Neural cell (in vitro differentiated cells): ENCODE results near the gene PBX1. TPM values are rescaled to one million over a fixed set of nuclear protein-coding genes. Genes with fewer than 3 reads are reported as not detected.

ENCODE experiments used
- H2AFZ ChIP-seq: fragments of 200-600, 300-800 bp; sonication (generic), shearing (Covaris generic); 2 replicates; pipeline ENCODE4 v1.6.0; 2014; ENCODE audit warnings: low read depth, mild to moderate bottlenecking, antibody characterized with exemption, low read length, moderate library complexity
- H3F3A ChIP-seq: fragments of 200-600 bp; shearing (Covaris generic); 2 replicates; pipeline ENCODE4 v1.6.1; 2016; ENCODE audit warnings: mild to moderate bottlenecking, moderate library complexity, mixed read lengths, antibody characterized with exemption, low read length; ENCODE audit not compliant: insufficient read depth, poor library complexity, severe bottlenecking
- H3K27ac ChIP-seq: fragments of 200-600, 300-800 bp; sonication (generic), shearing (Covaris generic); 2 replicates; pipeline ENCODE4 v1.5.1; 2014; ENCODE audit warnings: mild to moderate bottlenecking, low read length, moderate library complexity
- H3K27me3 ChIP-seq: fragments of 300-800, 200-600 bp; sonication (generic), shearing (Covaris generic); 2 replicates; pipeline ENCODE4 v1.6.0; 2014; ENCODE audit warnings: mild to moderate bottlenecking, low read depth, low read length, moderate library complexity; ENCODE audit not compliant: insufficient read depth
- H3K36me3 ChIP-seq: fragments of 300-800, 200-600 bp; sonication (generic), shearing (Covaris generic); 2 replicates; pipeline ENCODE4 v1.5.1; 2014; ENCODE audit warnings: mild to moderate bottlenecking, antibody characterized with exemption, low read length, moderate library complexity; ENCODE audit not compliant: insufficient read depth
- H3K4me2 ChIP-seq: fragments of 300-800, 200-600 bp; sonication (generic), shearing (Covaris generic); 2 replicates; pipeline ENCODE4 v1.6.0; 2014; ENCODE audit warnings: mild to moderate bottlenecking, low read length
- H3K4me3 ChIP-seq: fragments of 300-800, 200-600 bp; sonication (generic), shearing (Covaris generic); 2 replicates; pipeline ENCODE4 v1.5.1; 2014; ENCODE audit warnings: mild to moderate bottlenecking, low read length, moderate library complexity
- H3K79me2 ChIP-seq: fragments of 200-600 bp; shearing (Covaris generic); replicated peaks from 2 replicates; pipeline ENCODE4 v1.6.0; 2014; ENCODE audit warnings: mild to moderate bottlenecking, low read length, moderate library complexity; ENCODE audit not compliant: insufficient read depth
- H3K9ac ChIP-seq: fragments of 300-800, 200-600 bp; sonication (generic), shearing (Covaris generic); 2 replicates; pipeline ENCODE4 v1.6.1; 2016; ENCODE audit warnings: mild to moderate bottlenecking, low read length, mixed read lengths
- H3K9me2 ChIP-seq: fragments of 200-600 bp; shearing (Covaris generic); 2 replicates; pipeline ENCODE4 v1.6.1; 2016; ENCODE audit warnings: mild to moderate bottlenecking, low read length, mixed read lengths; ENCODE audit not compliant: insufficient read depth
- H3K9me3 ChIP-seq: fragments of 200-600, 300-800 bp; sonication (generic), shearing (Covaris generic); 2 replicates; pipeline ENCODE4 v1.6.1; 2016; ENCODE audit warnings: mild to moderate bottlenecking, mixed run types, low read length, moderate library complexity, mixed read lengths
- H4K20me1 ChIP-seq: fragments of 200-600 bp; shearing (Covaris generic); 2 replicates; pipeline ENCODE4 v1.6.1; 2016; ENCODE audit warnings: mild to moderate bottlenecking, mixed run types; ENCODE audit not compliant: insufficient read depth
- CTCF ChIP-seq: fragments of 450-650 bp; IDR thresholded peaks from 2 replicates; pipeline ENCODE4 v1.5.1; 2014; ENCODE audit warnings: antibody characterized with exemption, mild to moderate bottlenecking, moderate library complexity; ENCODE audit not compliant: poor library complexity, severe bottlenecking
- EP300 ChIP-seq: fragments of 450-650 bp; conservative IDR thresholded peaks from 2 replicates; pipeline ENCODE4 v1.6.1; 2014; ENCODE audit warnings: antibody characterized with exemption, mild to moderate bottlenecking, moderate library complexity; ENCODE audit not compliant: poor library complexity, severe bottlenecking
- EZH2 ChIP-seq: fragments of 200-600, 300-800 bp; shearing (Covaris generic), sonication (generic); IDR thresholded peaks from 2 replicates; pipeline ENCODE4 v1.6.1; 2014; ENCODE audit warnings: antibody characterized with exemption, low read length, borderline replicate concordance, mild to moderate bottlenecking; ENCODE audit not compliant: insufficient read depth, poor library complexity, severe bottlenecking
- MXI1 ChIP-seq: fragments of 450-650 bp; conservative IDR thresholded peaks from 2 replicates; pipeline ENCODE4 v1.6.1; 2014; ENCODE audit warnings: antibody characterized with exemption, mild to moderate bottlenecking; ENCODE audit not compliant: poor library complexity, severe bottlenecking
- POLR2AphosphoS5 ChIP-seq: IDR thresholded peaks from 2 replicates; pipeline ENCODE4 v1.6.1; 2012
- RAD21 ChIP-seq: fragments of 450-650 bp; conservative IDR thresholded peaks from 2 replicates; pipeline ENCODE4 v1.6.1; 2014; ENCODE audit warnings: antibody characterized with exemption, mild to moderate bottlenecking, moderate library complexity
- REST ChIP-seq: IDR thresholded peaks from 2 replicates; pipeline ENCODE4 v1.6.1; 2012; ENCODE audit warnings: borderline replicate concordance
- SMC3 ChIP-seq: fragments of 450-650 bp; conservative IDR thresholded peaks from 2 replicates; pipeline ENCODE4 v1.6.1; 2014; ENCODE audit warnings: antibody characterized with exemption, mild to moderate bottlenecking, moderate library complexity; ENCODE audit not compliant: poor library complexity
- TAF1 ChIP-seq: IDR thresholded peaks from 2 replicates; pipeline ENCODE4 v1.6.1; 2012; ENCODE audit warnings: low read depth
- polyA plus RNA-seq: library from polyadenylated mRNA; depleted of rRNA; stranded (reverse); fragments of >200 nt; gene quantifications from 2 replicates; pipeline ENCODE4 v1.2.3, GENCODE V29; 2014

PBX1 gene
- polyA plus RNA-seq, 1 donor from 2014 or later: 42.4 TPM

- H3K27me3 ChIP-seq: no peaks in the 10 kb centered on the region
- peaks cover 91% of the 10 kb centered on the region for H3K79me2 ChIP-seq
- H4K20me1 ChIP-seq: no peaks in the 10 kb centered on the region
- no peaks in the 10 kb centered on the region for H3K9me2 ChIP-seq
- no peak overlapping the region for H3K4me2 ChIP-seq
- H2AFZ ChIP-seq: no peak overlapping the region
- H3K9ac ChIP-seq: no peak overlapping the region
- no peaks in the 10 kb centered on the region for H3K9me3 ChIP-seq
- H3K27ac ChIP-seq: no peak overlapping the region
- no peaks in the 10 kb centered on the region for H3K36me3 ChIP-seq
- H3K4me3 ChIP-seq: no peak overlapping the region
- TF ChIP-seq EZH2 (no peak), MXI1 (no peak), CTCF (no peak), REST (no peak), RAD21 (no peak), TAF1 (no peak), POLR2AphosphoS5 (no peak), SMC3 (no peak), EP300 (no peak)
- no peaks in the 10 kb centered on the region for H3F3A ChIP-seq
Observed at GRCh38 chr1:164614316-164614715, 55.3 kb downstream of the PBX1 start.

- TF ChIP-seq MXI1 (no peak), REST (no peak), CTCF (peak; percentile 50), EZH2 (no peak), RAD21 (peak; percentile 55), EP300 (no peak), TAF1 (no peak), SMC3 (peak; percentile 51)
- Histone ChIP-seq H3K9ac (no peak overlapping the region), H4K20me1 (peaks cover 3% of the 10 kb centered on the region), H3K79me2 (peaks cover 91% of the 10 kb centered on the region), H3K27me3 (no peaks in the 10 kb centered on the region), H3K36me3 (no peaks in the 10 kb centered on the region), H3K9me3 (no peaks in the 10 kb centered on the region), H3K9me2 (no peaks in the 10 kb centered on the region), H2AFZ (no peak overlapping the region), H3K4me2 (no peak overlapping the region), H3K27ac (no peak overlapping the region), H3F3A (no peaks in the 10 kb centered on the region), H3K4me3 (no peak overlapping the region)
Observed at GRCh38 chr1:164617377-164618201, 58.6 kb downstream of the PBX1 start.
